ENCODE results near the gene SNX4.
A peak's percentile ranks its signal among the peaks of the same experiment; 100 is the strongest.

Gene SNX4

DNA sequence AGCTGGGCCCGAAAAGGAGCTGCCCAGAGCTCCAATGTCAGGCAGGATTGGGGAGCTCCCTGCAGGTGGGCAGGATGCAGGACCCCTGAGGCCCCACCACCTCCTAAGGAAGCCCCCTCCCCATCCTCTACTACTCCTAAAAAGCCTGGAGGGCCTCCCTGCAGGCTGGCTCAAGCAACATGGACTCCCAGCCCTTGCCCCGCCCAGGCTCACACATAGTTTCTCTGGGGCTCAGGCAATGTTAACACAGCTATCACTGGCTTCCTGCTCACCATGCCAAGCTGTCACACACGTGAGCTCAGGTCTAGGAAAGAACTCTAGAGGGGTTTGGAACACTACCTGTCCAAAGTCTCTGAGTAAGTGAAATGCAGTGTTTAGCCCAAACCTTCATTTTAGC is 79.4 kb downstream of the SNX4 start:
- TF ChIP-seq, protein P1, sequence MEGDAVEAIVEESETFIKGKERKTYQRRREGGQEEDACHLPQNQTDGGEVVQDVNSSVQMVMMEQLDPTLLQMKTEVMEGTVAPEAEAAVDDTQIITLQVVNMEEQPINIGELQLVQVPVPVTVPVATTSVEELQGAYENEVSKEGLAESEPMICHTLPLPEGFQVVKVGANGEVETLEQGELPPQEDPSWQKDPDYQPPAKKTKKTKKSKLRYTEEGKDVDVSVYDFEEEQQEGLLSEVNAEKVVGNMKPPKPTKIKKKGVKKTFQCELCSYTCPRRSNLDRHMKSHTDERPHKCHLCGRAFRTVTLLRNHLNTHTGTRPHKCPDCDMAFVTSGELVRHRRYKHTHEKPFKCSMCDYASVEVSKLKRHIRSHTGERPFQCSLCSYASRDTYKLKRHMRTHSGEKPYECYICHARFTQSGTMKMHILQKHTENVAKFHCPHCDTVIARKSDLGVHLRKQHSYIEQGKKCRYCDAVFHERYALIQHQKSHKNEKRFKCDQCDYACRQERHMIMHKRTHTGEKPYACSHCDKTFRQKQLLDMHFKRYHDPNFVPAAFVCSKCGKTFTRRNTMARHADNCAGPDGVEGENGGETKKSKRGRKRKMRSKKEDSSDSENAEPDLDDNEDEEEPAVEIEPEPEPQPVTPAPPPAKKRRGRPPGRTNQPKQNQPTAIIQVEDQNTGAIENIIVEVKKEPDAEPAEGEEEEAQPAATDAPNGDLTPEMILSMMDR (conservative IDR thresholded peaks at IDR 0.05; ENCODE audit: low read depth, low read length), result no peak
- no peak for DNase-seq (ENCODE audit: low read depth)
- H3K4me3 ChIP-seq (ENCODE audit: low read length), result no peak overlapping the region

DNA sequence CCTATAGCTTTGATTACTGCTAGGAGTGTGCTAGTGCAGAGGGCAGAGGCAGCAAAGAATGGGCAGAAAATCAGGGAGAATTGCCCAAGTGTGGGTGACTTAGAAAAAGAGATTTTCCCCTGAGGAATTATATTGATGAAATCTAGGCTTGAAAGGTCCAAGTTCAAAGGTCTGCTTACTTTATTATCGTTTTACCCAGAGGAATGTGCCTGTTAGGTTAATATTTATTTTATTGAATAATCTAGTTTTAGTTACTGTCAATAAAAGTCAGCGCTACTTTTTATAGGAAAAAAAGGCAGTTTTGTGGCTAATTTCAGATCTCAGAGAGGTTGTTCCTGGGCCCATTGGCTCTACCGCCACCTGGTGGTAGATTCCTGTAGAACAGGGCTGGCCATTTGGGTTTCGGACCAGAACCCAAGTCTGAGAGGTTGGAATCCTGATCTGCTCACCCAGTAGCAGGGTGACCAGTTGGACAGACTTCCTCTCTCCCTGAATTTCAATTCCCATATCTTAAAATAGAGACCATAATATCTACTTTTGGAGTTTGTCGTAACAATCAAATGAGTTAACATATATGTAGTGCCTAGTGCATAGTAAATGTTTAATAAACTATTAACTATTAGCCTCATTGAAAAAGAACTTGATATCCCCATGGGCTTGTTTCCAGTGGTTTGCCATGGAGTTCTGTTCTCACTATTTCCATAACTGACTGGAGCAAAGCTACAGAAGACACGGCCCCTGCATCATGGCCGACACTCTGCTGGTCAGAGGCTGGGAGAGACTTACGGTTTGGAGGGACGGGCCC is 82.2 kb downstream of the SNX4 start:
- TF ChIP-seq, protein P1 (conservative IDR thresholded peaks at IDR 0.05; ENCODE audit: low read depth, low read length), result peak; percentile 99
- DNase-seq (ENCODE audit: low read depth), result no peak
- no peak overlapping the region for H3K4me3 ChIP-seq (ENCODE audit: low read length)

DNA sequence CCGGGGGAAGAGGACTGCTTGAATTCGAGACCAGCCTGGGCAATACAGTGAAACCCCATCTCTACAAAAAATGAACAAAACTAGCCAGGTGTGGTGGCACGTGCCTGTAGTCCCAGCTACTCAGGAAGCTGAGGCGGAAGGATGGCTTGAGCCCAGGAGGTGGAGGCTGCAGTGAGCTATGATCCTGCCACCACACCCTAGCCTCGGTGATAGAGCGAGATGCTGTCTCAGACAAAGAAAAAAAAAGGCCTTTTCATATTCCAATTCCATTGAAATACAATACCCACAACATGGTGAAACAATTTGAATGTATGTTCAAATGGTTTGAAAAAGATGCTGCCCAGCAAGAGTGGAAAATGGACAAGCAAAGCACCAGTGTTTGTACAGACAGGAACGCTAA is 83.1 kb downstream of the SNX4 start:
- TF ChIP-seq, protein P1 (conservative IDR thresholded peaks at IDR 0.05; ENCODE audit: low read depth, low read length), result no peak
- DNase-seq (ENCODE audit: low read depth), result no peak
- H3K4me3 ChIP-seq (ENCODE audit: low read length), result no peak overlapping the region

DNA sequence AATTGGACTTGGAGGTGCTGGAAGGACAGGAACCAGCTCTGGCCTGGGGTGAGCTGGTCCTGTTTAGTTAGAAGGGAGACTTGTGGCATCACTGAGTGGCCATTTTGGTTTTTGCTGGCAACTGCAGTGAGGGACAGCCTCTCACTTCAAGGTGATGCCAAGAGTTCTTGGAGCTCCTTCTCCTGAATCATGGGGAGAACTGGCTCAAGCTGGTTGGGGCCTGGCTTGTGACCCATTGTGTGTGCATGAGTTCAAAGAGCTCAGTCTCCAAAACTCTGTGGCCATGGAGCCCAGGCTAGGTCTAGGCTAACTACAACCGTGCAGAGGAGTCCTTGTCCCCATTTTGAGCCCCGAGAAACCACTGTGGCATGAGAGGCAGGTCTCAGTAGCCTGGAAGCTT is 84.8 kb downstream of the SNX4 start:
- TF ChIP-seq, protein P1 (conservative IDR thresholded peaks at IDR 0.05; ENCODE audit: low read depth, low read length), result no peak
- no peak for DNase-seq (ENCODE audit: low read depth)
- no peak overlapping the region for H3K4me3 ChIP-seq (ENCODE audit: low read length)

DNA sequence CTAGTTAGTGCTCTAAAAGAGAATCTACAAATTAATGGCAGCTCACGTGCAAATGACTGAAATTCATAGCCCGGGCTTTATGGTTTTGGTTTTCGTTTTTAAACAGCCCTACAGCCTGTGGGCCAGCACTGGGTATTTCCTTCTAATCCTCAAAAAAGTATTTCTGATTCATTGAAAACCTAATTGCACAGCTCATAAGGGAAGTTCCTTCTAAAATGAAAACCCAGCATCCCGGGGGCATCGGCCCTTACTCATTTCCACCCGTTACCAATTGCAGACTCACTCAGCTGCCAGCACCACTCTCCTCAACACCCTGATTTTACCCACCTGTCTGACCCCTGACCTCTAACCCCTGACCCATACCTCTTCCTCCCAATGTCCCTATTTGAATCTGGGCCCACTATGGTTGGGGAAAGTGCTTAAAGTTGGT is 85.4 kb downstream of the SNX4 start:
- H3K4me3 ChIP-seq (ENCODE audit: low read length), result no peak overlapping the region
- no peak for DNase-seq (ENCODE audit: low read depth)
- TF ChIP-seq, protein P1 (conservative IDR thresholded peaks at IDR 0.05; ENCODE audit: low read depth, low read length), result no peak

DNA sequence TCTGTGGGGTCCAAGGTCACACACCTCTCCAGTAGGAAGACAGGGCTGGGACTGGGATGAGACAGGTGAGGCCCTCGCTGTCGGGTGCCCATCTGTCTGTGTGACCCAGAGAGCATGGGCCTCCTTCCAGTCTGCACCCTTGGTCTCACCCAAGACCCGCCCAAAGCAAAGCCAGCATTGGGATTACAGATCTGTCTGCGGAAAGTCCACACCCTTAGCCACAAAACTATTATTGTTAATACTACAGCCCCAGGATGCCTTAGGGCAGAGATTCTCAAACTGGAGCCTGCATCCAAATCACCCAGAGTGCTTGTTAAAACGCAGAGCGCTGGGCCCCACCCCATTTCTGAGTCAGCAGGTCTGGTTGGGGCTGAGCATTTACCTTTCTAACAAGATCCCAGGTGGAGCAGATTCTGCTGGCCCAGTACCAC is 86.4 kb downstream of the SNX4 start:
- TF ChIP-seq, protein P1 (conservative IDR thresholded peaks at IDR 0.05; ENCODE audit: low read depth, low read length), result no peak
- H3K4me3 ChIP-seq (ENCODE audit: low read length), result no peak overlapping the region
- no peak for DNase-seq (ENCODE audit: low read depth)

DNA sequence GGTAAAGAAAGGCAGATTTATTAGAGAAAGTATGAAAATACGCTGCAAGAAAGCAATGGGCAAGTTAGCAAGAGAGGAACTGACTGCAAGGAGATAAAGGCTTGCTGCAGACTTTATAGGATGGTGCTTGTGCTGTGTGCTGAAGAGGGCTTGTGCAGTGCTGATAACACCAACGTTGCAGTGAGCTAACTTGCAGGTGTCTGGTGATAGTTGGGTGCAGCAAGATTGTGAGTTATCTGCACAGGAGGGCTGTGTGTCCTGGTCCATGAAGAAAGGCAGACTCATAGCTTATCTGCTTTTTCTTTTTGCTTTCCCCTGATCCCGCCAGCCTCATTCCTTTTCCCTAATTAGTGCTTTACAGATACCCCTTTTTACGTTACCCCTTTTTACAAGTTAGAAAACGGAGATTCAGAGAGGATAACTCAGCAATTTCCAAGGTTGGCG is 86.9 kb downstream of the SNX4 start:
- H3K4me3 ChIP-seq (ENCODE audit: low read length), result no peak overlapping the region
- TF ChIP-seq, protein P1 (conservative IDR thresholded peaks at IDR 0.05; ENCODE audit: low read depth, low read length), result no peak
- no peak for DNase-seq (ENCODE audit: low read depth)

Measured in retinal pigment epithelial cell (primary cell).